ENCODE results near the gene TMX2.
"Not testable (repeated sequence)": the region's sequence is repeated elsewhere in the genome, so short reads cannot be mapped to it uniquely, and the experiment has no call there.

Gene TMX2

DNA sequence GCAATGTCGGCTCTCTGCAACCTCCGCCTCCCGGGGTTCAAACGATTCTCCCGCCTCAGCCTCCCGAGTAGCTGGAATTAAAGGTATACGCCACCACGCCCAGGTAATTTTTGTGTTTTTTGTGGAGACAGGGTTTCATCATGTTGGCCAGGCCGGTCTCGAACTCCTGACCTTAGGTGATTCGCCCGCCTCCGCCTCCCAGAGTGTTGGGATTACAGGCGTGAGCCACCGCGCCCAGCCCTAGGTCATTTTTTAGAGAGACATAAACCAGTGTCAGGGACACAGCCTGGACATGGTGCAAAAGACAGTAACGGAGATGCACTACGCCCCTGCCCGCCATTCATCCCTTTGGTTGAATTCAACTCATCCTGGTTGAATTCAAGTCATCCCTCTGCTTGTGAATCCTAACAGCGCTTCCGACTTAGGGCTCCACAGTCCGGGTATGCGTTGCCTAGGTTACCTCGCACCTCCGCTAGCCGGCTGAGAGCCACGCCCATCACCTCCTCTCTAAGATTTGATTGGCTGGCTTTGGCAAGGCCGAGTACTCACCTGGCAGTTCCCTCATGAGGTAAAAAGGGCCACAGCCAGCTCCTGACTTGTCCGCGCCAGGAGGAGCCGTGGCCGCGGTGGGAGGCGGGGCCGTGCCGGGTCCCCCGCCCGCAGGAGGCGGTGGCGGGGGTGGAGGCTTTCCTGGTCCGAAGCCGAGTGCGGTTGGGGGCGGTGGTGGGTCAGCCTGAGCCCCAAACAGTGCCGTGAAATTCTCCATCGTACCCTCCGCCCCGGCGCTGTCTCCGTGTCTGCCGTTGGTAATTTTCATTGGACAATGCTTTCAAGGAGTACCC lies 758 bp upstream of the TMX2 start, which contains the start of gene MED19:
TSS of gene MED19 (minus strand) at position 802 of the 842 bp plus-strand sequence. CDS start at position 766, 36 bp downstream.
- in situ Hi-C loops (cut with MboI; ENCODE audit: low sequenced_read_pairs) = no loop called here

GRCh38 chr11:57713835-57714234 lies 1.4 kb downstream of the TMX2 start:
- in situ Hi-C loops (cut with MboI; ENCODE audit: low sequenced_read_pairs) = no loop called here

DNA sequence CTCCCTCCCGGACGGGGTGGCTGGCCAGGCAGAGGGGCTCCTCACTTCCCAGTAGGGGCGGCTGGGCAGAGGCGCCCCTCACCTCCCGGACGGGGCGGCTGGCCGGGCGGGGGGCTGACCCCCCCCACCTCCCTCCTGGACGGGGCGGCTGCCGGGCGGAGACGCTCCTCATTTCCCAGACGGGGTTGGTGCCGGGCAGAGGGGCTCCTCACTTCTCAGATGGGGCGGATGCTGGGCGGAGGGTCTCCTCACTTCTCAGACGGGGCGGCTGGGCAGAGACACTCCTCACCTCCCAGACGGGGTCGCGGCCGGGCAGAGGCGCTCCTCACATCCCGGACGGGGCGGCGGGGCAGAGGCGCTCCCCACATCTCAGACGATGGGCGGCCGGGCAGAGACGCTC lies 4.3 kb downstream of the TMX2 start:
- in situ Hi-C loops (cut with MboI; ENCODE audit: low sequenced_read_pairs) = not testable (repeated sequence)

- in situ Hi-C loops (cut with MboI; ENCODE audit: low sequenced_read_pairs) = no loop called here
These were observed 14.8 kb downstream of the TMX2 start for GRCh38 chr11:57727185-57727584.

GRCh38 chr11:57728829-57729228 lies 16.4 kb downstream of the TMX2 start:
- in situ Hi-C loops (cut with MboI; ENCODE audit: low sequenced_read_pairs) = no loop called here

- in situ Hi-C loops (cut with MboI; ENCODE audit: low sequenced_read_pairs) = no loop called here
These were observed 17.1 kb downstream of the TMX2 start for GRCh38 chr11:57729479-57729878.

GRCh38 chr11:57732661-57733060 lies 20.3 kb downstream of the TMX2 start:
- in situ Hi-C loops (cut with MboI; ENCODE audit: low sequenced_read_pairs) = no loop called here

- in situ Hi-C loops (cut with MboI; ENCODE audit: low sequenced_read_pairs) = no loop called here
These were observed 23.4 kb downstream of the TMX2 start for GRCh38 chr11:57735619-57736298.

DNA sequence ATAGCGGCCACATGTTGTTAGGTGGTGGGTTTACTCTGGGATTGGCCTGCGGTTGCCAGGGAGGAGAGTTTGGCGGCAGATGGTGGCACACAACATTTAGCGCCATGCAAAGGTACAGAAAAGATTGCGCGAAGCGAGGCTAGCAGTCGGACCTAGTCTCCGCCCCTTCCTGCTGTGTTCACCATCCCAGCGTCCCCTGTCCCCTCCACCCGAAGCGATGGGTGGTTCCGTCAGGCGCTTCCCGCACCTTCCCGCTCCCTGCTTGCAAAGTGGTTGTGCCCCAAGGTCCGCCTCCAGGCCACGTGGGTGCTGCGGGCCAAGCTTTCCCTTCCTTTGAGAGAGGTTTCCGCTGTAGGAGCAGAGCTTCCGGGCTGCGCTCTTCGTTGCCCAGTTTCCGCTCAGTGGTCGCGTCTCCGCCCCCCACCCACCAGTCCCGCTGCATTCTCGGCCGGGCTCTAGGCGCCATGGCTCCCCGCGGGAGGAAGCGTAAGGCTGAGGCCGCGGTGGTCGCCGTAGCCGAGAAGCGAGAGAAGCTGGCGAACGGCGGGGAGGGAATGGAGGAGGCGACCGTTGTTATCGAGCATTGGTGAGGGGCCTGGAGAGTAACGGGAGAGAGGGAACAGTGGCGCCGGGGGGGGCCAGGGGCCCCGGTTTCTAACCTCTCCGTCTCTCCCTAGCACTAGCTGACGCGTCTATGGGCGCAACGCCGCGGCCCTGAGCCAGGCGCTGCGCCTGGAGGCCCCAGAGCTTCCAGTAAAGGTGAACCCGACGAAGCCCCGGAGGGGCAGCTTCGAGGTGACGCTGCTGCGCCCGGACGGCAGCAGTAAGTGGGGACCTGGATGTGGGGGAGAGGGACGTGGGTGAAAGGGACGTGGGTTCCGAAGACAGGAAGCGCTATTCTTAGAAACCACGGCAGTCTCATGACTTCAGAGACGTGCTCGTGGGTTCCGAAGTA lies 29.0 kb downstream of the TMX2 start, which contains the start of gene SELENOH:
TSS of gene SELENOH (plus strand) at position 360 of the 955 bp plus-strand sequence. CDS start at position 465, 105 bp downstream.
- in situ Hi-C loops (cut with MboI; ENCODE audit: low sequenced_read_pairs) = no loop called here

- in situ Hi-C loops (cut with MboI; ENCODE audit: low sequenced_read_pairs) = no loop called here
These were observed 29.7 kb downstream of the TMX2 start for GRCh38 chr11:57742087-57742452.

DNA sequence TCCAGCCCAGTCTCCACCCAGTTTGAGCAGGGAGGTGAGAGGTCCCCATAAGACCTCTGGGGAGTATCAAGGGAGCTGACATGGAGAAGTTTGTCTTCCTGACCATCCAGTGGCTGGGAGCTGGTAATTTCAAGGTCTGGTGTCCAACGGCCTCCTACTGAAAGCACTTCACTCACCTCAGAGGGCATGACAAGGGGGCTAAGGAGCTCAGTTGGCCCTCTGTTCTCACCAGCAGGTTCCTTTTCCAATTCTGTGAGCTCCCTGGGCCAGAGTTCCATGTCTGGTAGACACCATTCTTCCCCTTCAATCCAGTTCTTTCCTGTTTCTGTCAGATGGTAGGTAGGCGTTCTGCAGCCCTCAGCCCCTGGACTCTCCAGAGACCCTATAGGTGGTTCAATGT lies 32.0 kb downstream of the TMX2 start:
- in situ Hi-C loops (cut with MboI; ENCODE audit: low sequenced_read_pairs) = no loop called here

DNA sequence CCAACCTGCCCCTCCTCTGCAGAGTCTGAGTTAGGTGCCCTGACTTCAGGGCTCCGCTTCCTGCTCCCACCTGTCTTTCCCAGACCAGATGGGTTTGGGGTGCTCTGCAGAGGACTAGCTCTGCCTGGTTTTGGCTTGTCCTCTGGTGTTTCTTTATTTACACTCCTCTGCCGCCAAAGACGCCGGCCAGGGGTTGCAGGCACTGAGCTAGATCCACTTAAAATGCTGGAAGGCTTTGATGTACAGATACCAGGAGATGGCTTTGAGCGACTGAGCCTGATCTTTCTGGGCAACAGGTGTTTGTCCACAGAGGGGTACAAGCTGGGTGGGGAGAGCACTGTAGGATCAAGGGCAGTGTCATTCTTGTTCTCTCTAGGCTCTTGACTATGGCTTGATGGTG lies 32.8 kb downstream of the TMX2 start:
- in situ Hi-C loops (cut with MboI; ENCODE audit: low sequenced_read_pairs) = no loop called here

DNA sequence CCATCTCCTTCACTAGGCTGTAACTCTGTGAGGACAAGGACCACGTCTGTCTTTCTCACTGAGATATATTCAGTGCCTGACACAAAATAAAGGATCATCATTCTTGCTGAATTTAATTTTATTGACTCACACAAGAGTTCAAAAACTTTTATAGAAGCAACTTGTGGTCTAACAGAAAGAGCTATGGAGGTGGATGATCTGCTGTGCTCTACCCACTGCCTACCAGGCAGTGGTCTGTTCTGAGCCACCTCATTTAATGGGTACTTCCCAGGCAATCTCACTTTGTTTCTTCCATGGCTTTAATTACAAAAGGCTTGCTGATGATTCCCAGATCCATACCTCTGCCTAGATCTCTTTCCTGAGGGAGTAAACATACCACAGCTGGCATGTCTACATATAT lies 34.5 kb downstream of the TMX2 start:
- in situ Hi-C loops (cut with MboI; ENCODE audit: low sequenced_read_pairs) = no loop called here

GRCh38 chr11:57751176-57751575 lies 38.8 kb downstream of the TMX2 start:
- in situ Hi-C loops (cut with MboI; ENCODE audit: low sequenced_read_pairs) = no loop called here

GRCh38 chr11:57751676-57752253 lies 39.4 kb downstream of the TMX2 start, which contains the start of gene BTBD18:
Gene BTBD18, minus strand, starts transcription at chr11:57751819. Its CDS starts 631 bp downstream, at chr11:57751188.
- in situ Hi-C loops (cut with MboI; ENCODE audit: low sequenced_read_pairs) = no loop called here

DNA sequence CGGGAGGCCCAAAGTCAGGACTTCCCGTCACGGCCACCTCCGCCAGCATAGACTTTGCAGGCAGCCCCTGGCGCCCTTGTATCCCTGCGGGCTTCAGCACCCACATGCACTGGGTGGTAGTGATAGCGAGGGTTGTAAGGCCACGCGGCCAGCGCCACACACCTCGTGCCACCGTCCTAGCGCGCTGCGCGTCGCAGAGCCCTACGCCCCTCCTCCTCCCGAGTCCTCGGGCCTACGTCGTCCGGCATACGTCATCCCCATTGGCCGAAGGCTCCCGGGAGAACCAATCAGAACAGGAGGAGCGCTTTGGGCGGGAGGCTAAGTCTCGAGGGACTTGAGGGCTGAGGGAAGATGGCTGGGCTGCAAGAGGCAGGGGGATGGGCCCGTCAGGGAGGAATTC lies 40.6 kb downstream of the TMX2 start:
- in situ Hi-C loops (cut with MboI; ENCODE audit: low sequenced_read_pairs) = no loop called here

- in situ Hi-C loops (cut with MboI; ENCODE audit: low sequenced_read_pairs) = no loop called here
These were observed 45.8 kb downstream of the TMX2 start for GRCh38 chr11:57758174-57758573.

GRCh38 chr11:57761301-57762234 lies 49.2 kb downstream of the TMX2 start, which contains the start of gene CTNND1:
Gene CTNND1, plus strand, starts transcription at chr11:57761802. Its CDS starts 29,677 bp downstream, at chr11:57791479.
- in situ Hi-C loops (cut with MboI; ENCODE audit: low sequenced_read_pairs) = no loop called here

DNA sequence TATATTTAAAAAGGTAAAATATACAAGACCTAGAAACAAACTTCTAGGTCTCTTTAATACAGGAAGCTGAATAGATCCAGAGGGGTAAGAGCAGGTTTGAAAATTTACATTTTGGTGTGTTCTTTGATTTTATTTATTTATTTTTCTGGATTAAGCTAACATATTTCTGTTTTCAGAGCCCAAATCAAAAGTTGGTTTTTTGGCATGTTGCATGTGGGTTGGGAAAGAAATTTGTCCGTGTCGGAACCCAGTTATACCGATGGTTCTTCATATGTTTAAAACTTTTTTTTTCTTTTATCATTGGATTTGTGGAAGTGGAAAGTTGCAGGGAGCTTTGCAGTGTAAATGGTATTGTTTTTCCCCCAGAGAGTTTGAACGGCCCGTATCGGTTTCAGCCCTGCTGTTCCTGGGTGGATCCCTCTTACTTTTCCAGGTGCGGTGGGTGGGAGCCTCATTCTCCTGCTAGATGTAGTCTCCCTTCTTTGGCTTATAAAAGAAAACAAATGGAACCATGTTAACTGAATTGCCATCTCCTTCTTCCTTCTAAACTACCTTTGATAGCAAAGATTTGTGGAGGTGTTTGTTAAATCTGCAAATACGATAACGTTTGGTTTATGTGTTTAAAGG lies 50.0 kb downstream of the TMX2 start:
- in situ Hi-C loops (cut with MboI; ENCODE audit: low sequenced_read_pairs) = no loop called here
